ENCODE measurements around the gene CBARP. TPM values are rescaled to one million over a fixed set of nuclear protein-coding genes. Genes with fewer than 3 reads are reported as not detected.

Gene CBARP
- total and polyA plus RNA-seq, 9 of the 15 experiments (the other 6 are each of a cell fraction or from before 2014, with no cell fraction given), result 0.03 to 8.9 (median 1.2) TPM; not detected in 1

GRCh38 chr19:1205114-1206099, 32.4 kb downstream of the CBARP start, which contains the start of gene STK11 (continued):
- TF ChIP-seq MTA3 (IDR thresholded peaks at IDR 0.05; ENCODE audit: borderline replicate concordance), result peak; percentile 26; the same call in 1 of the 2 replicates
- TF ChIP-seq ZNF324 (CRISPR knock-in tag; IDR thresholded peaks at IDR 0.05), result 0 out of 2 replicates have a peak, but pooled peaks have one; percentile 35
- TF ChIP-seq TAF15 (IDR thresholded peaks at IDR 0.05; ENCODE audit: low read depth, low read length), result no peak
- TF ChIP-seq, protein P1, sequence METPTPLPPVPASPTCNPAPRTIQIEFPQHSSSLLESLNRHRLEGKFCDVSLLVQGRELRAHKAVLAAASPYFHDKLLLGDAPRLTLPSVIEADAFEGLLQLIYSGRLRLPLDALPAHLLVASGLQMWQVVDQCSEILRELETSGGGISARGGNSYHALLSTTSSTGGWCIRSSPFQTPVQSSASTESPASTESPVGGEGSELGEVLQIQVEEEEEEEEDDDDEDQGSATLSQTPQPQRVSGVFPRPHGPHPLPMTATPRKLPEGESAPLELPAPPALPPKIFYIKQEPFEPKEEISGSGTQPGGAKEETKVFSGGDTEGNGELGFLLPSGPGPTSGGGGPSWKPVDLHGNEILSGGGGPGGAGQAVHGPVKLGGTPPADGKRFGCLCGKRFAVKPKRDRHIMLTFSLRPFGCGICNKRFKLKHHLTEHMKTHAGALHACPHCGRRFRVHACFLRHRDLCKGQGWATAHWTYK (CRISPR knock-in tag; IDR thresholded peaks at IDR 0.05), result peak; percentile 79; the same call in 1 of the 2 replicates
- TF ChIP-seq NR4A1 (CRISPR knock-in tag; IDR thresholded peaks at IDR 0.05), result no peak
- peak; percentile 69; the same call in 1 of the 2 replicates for TF ChIP-seq NR4A1 (tag; IDR thresholded peaks at IDR 0.05)
- TF ChIP-seq ZNF444 (CRISPR knock-in tag; IDR thresholded peaks at IDR 0.05), result 0 out of 2 replicates have a peak, but pooled peaks have one; percentile 80
- TF ChIP-seq, protein P2, sequence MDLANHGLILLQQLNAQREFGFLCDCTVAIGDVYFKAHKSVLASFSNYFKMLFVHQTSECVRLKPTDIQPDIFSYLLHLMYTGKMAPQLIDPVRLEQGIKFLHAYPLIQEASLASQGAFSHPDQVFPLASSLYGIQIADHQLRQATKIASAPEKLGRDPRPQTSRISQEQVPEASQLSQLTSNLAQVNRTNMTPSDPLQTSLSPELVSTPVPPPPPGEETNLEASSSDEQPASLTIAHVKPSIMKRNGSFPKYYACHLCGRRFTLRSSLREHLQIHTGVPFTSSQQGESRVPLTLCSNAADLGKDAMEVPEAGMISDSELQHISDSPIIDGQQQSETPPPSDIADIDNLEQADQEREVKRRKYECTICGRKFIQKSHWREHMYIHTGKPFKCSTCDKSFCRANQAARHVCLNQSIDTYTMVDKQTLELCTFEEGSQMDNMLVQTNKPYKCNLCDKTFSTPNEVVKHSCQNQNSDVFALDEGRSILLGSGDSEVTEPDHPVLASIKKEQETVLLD (IDR thresholded peaks at IDR 0.05), result peak; percentile 58; the same call in 1 of the 2 replicates
- no peak for TF ChIP-seq ZKSCAN1 (IDR thresholded peaks at IDR 0.05; ENCODE audit: low read depth, low read length)
- TF ChIP-seq SIN3B (IDR thresholded peaks at IDR 0.05; ENCODE audit: low read depth), result peak; percentile 53
- no peak for TF ChIP-seq ZNF24 (IDR thresholded peaks at IDR 0.05)
- no peak; a peak in 1 of 4 replicates for TF ChIP-seq RCOR1 (IDR thresholded peaks at IDR 0.05; ENCODE audit: borderline replicate concordance in 1 of 2, low read depth in 2 of 2, low read length in 2 of 2)
- 0 out of 6 replicates have a peak, but pooled peaks of 1 of the 3 experiments have one; percentile 2 for TF ChIP-seq CTCF (IDR thresholded peaks at IDR 0.05 in 2 of 3, conservative IDR thresholded peaks at IDR 0.05 in 1 of 3; ENCODE audit: insufficient read depth in 2 of 3, low read depth in 1 of 3, low read length in 3 of 3)
- TF ChIP-seq CC2D1A (IDR thresholded peaks at IDR 0.05), result no peak
- 0 out of 2 replicates have a peak, but pooled peaks have one; percentile 22 for TF ChIP-seq PTBP1 (IDR thresholded peaks at IDR 0.05; ENCODE audit: low read depth, low read length)
- TF ChIP-seq EGR1 (conservative IDR thresholded peaks at IDR 0.05), result peak; percentile 74

Data from K562 (cell line).